ENCODE data around the gene ADSL.

Gene ADSL

DNA sequence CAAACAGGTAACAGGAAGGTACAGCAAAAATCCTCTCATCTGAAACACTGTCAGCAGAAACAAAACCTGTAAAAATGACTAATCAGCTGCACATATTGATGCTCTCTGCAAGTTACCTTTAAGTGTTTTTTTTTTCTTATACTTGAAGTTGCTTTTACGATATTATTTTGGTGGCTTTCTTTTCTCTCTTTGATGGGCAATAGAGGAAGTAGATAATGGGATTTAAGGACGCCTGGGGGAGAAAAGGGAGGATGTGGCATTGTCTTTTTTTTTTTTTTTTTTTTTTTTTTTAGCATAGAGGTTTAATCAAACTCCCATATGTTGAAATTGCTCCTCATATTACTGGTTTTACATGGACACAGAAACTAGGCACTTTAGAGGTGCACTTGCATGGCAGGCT lies 11.4 kb upstream of the ADSL start:
- DNase-seq = no peak
- CTCF ChIA-PET = interaction anchor here (0.6 to 1.0 kb wide), 3 partner anchors 11 to 39 kb away, joined by 3 read pairs; no protein-coding TSS in a partner anchor
- H3K27ac Mint-ChIP-seq = peak overlapping the region; percentile 79
- peak overlapping the region; percentile 45 for H3K4me3 Mint-ChIP-seq
- H3K27me3 Mint-ChIP-seq = no peaks in the 10 kb centered on the region
- H3K36me3 Mint-ChIP-seq = peaks cover 40% of the 10 kb centered on the region
- H3K4me1 Mint-ChIP-seq = peaks cover 83% of the 10 kb centered on the region
- no peaks in the 10 kb centered on the region for H3K9me3 Mint-ChIP-seq

DNA sequence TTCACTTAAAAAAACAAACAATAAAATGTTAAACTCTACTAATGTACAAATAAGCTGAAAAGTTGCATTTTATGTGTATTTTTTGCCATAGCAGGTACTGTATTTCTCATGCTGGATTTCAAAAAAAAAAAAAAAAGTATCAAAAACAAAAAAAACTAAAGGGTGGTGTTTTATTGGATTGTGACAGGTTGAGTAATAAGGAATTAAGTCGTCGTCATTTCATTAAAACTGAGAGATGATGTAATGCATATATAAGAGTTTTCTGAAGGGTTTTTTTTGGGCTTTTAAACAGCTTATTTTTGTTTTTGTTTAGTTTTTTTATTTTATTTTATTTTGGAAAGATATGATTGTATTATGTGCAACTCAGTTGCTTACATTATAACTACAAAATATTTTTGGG lies 10.9 kb upstream of the ADSL start:
- DNase-seq = no peak
- Mint-ChIP-seq H3K27ac (peak overlapping the region; percentile 79), H3K9me3 (no peaks in the 10 kb centered on the region), H3K4me3 (no peak overlapping the region), H3K27me3 (no peaks in the 10 kb centered on the region), H3K4me1 (peaks cover 81% of the 10 kb centered on the region), H3K36me3 (peaks cover 37% of the 10 kb centered on the region)
- CTCF ChIA-PET = interaction anchor here (0.6 to 1.0 kb wide), 3 partner anchors 10 to 40 kb away, joined by 3 read pairs; no protein-coding TSS in a partner anchor

DNA sequence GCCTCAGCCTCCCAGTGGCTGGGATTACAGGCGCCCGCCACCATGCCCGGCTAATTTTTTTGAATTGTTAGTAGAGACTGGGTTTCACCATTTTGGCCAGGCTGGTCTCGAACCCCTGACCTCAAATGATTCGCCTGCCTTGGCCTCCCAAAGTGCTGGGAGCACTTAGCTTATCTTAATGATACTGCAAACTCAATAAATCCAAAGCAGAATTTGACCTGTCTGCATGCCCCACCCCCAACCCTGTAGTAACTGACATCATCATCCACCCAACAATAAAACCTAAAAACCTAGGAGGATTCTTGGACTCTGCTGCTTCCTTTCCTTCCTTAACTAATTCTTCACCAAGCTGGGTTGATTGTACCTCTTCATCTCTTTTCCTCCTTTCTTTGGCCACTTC lies 6.3 kb upstream of the ADSL start:
- no peak for DNase-seq
- H3K4me1 Mint-ChIP-seq = peaks cover 68% of the 10 kb centered on the region
- H3K4me3 Mint-ChIP-seq = no peak overlapping the region
- CTCF ChIA-PET = no interaction called here
- no peak overlapping the region for H3K27ac Mint-ChIP-seq
- H3K27me3 Mint-ChIP-seq = no peaks in the 10 kb centered on the region
- H3K9me3 Mint-ChIP-seq = no peaks in the 10 kb centered on the region
- peaks cover 20% of the 10 kb centered on the region for H3K36me3 Mint-ChIP-seq

DNA sequence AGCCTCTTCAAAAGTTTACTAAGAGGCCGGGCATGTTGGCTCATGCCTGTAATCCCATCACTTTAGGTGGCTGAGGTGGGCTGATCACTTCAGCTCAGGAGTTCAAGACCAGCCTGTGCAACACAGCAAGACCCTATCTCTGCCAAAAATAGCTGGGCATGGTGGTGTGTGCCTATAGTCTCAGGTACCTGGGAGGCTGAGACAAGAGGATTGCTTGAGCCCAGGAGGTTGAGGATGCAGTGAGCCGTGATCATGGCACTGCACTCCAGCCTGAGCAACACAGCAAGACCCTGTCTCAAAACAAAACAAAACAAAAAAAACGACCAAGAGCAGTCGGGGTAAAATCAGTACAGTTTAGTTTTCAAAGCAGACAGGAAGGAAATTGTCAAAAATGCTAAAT lies 4.7 kb upstream of the ADSL start:
- Mint-ChIP-seq H3K4me3 (no peak overlapping the region), H3K36me3 (peaks cover 17% of the 10 kb centered on the region), H3K27me3 (no peaks in the 10 kb centered on the region), H3K4me1 (peaks cover 64% of the 10 kb centered on the region), H3K27ac (peak overlapping the region; percentile 11), H3K9me3 (no peaks in the 10 kb centered on the region)
- DNase-seq = no peak
- CTCF ChIA-PET = no interaction called here

DNA sequence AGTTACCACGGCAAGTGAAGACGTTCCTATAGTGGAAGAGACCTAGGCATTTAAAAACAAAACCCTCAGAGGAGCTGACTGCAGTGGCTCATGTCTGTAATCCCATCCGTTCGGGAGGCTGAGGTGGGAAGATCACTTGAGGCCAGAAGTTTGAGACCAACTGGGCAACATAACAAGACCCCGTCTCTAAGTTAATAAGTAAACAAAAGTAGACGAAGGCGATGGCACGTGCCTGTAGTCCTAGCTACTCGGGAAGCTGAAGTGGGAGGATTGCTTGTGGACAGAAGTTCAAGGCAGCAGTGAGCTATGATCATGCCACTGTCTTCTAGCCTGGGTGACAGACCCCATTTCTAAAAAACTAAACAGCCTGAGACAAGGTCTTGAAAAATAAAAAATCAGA lies 3.8 kb upstream of the ADSL start:
- Mint-ChIP-seq H3K9me3 (no peaks in the 10 kb centered on the region), H3K27me3 (no peaks in the 10 kb centered on the region), H3K27ac (peak overlapping the region; percentile 50), H3K36me3 (peaks cover 18% of the 10 kb centered on the region), H3K4me1 (peaks cover 62% of the 10 kb centered on the region), H3K4me3 (no peak overlapping the region)
- no peak for DNase-seq
- CTCF ChIA-PET = no interaction called here

DNA sequence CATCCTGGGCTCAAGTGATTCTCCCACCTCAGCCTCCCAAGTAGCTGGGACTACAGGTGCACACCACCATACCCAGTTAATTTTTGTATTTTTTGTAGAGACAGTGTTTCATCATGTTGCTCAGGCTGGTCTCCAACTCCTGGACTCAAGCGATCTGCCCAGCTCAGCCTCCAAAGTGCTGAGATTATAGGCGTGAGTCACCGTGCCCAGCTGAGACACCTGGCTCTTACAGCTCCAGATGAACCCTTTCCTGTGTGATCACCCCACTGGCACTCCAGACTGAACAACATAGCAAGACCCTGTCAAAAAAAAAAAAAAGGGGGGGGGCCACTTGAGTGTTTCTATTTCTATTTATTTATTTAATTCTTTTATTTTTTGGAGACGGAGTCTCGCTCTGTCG lies 1.0 kb upstream of the ADSL start:
- Mint-ChIP-seq H3K4me1 (peaks cover 61% of the 10 kb centered on the region), H3K9me3 (no peaks in the 10 kb centered on the region), H3K27me3 (no peaks in the 10 kb centered on the region), H3K36me3 (peaks cover 26% of the 10 kb centered on the region), H3K27ac (peak overlapping the region; percentile 100), H3K4me3 (peak overlapping the region; percentile 98)
- DNase-seq = peak; percentile 48
- CTCF ChIA-PET = interaction anchor here (1.2 to 1.9 kb wide), 4 partner anchors 11 to 309 kb away, joined by 3 to 5 read pairs (median 4); no protein-coding TSS in a partner anchor

DNA sequence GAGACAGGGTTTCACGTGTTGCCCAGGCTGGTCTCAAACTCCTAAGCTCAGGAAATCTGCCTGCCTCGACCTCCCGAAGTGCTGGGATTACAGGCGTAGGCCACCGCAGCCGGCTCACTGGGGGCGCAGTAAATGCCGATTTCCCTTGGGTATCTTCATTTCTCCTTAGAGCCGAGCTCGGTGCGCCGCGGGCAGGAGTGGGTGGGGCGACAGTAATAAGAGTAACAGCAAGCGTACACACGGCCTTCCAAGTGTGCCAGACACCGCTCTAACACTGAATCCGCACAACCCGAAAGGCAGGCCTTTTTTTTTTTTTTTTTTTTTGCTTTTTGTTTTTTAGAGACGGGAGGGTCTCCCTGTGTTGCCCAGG lies 500 bp upstream of the ADSL start:
- Mint-ChIP-seq H3K4me1 (peaks cover 59% of the 10 kb centered on the region), H3K36me3 (peaks cover 29% of the 10 kb centered on the region), H3K4me3 (peak overlapping the region; percentile 98), H3K27ac (peak overlapping the region; percentile 100), H3K9me3 (no peaks in the 10 kb centered on the region), H3K27me3 (no peaks in the 10 kb centered on the region)
- DNase-seq = peak; percentile 76
- CTCF ChIA-PET = interaction anchor here (1.2 to 1.9 kb wide), 4 partner anchors 11 to 309 kb away, joined by 3 to 5 read pairs (median 4); no protein-coding TSS in a partner anchor

DNA sequence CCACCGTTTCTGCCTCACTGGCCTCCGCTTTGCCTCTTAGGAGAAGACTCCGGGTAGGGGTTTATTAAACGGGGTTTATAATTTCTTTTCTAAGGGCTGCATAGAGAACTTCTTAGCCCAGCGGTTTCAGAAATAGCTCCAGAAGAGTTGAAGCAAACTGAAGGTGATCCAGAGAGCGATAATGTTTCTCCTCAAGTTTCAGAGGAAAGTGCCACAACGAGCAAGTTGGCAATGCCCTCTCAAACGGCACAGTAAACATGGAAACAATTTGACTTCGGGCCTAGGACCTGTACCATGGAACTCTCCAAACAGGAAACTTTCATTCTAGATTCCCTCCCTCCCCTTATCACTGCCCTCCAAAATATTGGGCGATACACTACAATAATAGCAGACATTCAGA lies 1.0 kb downstream of the ADSL start:
- H3K36me3 Mint-ChIP-seq = peaks cover 29% of the 10 kb centered on the region
- no peaks in the 10 kb centered on the region for H3K9me3 Mint-ChIP-seq
- DNase-seq = no peak
- CTCF ChIA-PET = interaction anchor here (0.6 to 4.0 kb wide), 34 partner anchors 10 to 812 kb away, joined by 3 to 28 read pairs (median 4); partner anchors contain the start of gene TNRC6B
- no peaks in the 10 kb centered on the region for H3K27me3 Mint-ChIP-seq
- H3K4me1 Mint-ChIP-seq = peaks cover 48% of the 10 kb centered on the region
- H3K27ac Mint-ChIP-seq = peak overlapping the region; percentile 100
- peak overlapping the region; percentile 98 for H3K4me3 Mint-ChIP-seq

DNA sequence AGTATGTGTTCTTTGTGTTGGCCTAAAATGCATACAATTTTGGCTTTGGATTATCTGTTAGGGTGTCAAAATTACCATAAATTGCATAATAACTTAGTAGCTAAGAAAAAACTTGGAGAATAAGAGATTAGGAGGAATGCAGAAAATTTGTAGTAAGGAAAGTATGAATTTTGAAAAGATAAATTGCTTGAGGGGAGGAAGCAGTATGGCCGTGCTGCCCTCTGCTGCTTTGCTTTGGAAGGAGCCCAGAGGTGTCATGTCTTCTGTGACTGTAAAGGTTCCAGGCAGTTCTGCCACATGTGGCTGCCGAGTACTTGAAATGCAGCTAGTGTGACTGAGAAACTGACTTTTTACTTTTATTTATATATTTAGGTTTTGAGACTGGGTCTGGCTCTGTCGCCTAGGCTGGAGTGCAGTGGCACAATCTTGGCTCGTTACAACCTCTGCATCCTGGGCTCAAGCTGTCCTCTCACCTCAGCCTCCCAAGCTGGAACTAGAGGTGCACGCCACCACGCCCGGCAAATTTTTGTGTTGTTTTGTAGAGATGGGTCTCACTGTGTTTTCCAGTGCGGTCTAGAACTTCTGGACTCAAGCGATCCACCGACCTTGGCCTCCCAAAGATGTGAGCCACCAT lies 1.8 kb downstream of the ADSL start:
- peaks cover 39% of the 10 kb centered on the region for H3K4me1 Mint-ChIP-seq
- H3K27ac Mint-ChIP-seq = peak overlapping the region; percentile 100
- H3K27me3 Mint-ChIP-seq = no peaks in the 10 kb centered on the region
- peaks cover 34% of the 10 kb centered on the region for H3K36me3 Mint-ChIP-seq
- H3K9me3 Mint-ChIP-seq = no peaks in the 10 kb centered on the region
- H3K4me3 Mint-ChIP-seq = peak overlapping the region; percentile 98
- DNase-seq = peak; percentile 83
- CTCF ChIA-PET = interaction anchor here (0.6 to 4.0 kb wide), 44 partner anchors 9 to 813 kb away, joined by 3 to 28 read pairs (median 3); partner anchors contain the start of gene TNRC6B

DNA sequence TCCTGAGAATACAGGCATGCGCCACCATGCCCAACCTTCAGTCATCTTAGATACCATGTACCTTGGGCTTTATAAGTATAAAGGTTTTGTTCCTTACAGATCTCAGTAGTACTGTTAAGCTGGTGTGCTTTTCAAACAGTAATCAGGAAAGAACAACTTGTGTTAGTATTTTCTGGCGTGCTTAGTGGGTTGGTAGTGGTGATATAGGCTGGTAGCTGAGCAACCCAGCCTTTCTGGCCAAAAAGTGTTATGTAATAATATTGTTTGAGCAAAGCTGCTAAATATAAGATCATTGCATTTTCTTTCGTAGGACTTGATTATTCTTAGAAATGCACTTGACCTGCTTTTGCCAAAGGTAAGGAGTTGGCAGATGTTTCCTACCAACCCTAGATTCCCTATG lies 6.5 kb downstream of the ADSL start:
- Mint-ChIP-seq H3K36me3 (peaks cover 46% of the 10 kb centered on the region), H3K4me3 (no peak overlapping the region), H3K27me3 (no peaks in the 10 kb centered on the region), H3K9me3 (no peaks in the 10 kb centered on the region), H3K4me1 (peaks cover 12% of the 10 kb centered on the region), H3K27ac (no peak overlapping the region)
- no peak for DNase-seq
- CTCF ChIA-PET = no interaction called here

DNA sequence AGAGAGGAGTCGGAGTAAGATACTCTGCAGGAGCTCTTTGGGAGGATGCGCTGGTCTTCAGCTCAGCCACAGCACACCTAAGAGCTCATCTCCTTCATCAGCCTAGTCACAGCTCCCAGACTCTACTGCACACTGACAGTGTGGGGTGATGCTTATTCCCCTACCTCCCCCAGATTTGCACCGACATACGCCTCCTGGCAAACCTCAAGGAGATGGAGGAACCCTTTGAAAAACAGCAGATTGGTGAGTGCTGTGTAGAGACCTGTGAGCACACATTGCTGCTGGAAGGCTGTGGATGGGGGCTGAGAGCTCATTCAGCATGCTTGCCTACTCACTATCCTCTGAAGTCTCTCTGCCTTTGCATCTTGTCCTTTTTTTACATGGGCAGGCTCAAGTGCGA lies 14.8 kb downstream of the ADSL start:
- CTCF ChIA-PET = no interaction called here
- no peaks in the 10 kb centered on the region for H3K27me3 Mint-ChIP-seq
- no peaks in the 10 kb centered on the region for H3K4me1 Mint-ChIP-seq
- H3K9me3 Mint-ChIP-seq = no peaks in the 10 kb centered on the region
- peaks cover 72% of the 10 kb centered on the region for H3K36me3 Mint-ChIP-seq
- no peak overlapping the region for H3K4me3 Mint-ChIP-seq
- DNase-seq = no peak
- H3K27ac Mint-ChIP-seq = no peak overlapping the region

DNA sequence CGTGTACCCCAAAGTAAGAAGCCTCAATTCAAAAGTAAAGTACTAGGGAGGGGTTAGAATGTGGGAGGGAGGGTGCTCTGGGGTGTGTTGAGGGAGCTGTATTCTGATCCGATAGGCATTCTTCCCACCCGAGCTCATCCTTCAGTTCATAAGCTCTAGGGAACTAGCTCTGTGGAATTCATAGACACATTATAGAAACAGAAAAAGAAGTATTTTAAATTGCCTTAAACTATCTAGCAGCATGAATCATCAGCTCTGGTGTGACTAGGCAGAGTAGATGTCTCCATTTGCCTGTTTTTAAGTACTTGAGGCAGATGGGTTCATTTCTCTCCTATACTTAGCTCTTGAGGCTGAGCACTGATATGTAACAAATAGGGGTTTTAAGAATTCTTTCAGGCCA lies 16.8 kb downstream of the ADSL start:
- Mint-ChIP-seq H3K4me3 (no peak overlapping the region), H3K27ac (no peak overlapping the region)

DNA sequence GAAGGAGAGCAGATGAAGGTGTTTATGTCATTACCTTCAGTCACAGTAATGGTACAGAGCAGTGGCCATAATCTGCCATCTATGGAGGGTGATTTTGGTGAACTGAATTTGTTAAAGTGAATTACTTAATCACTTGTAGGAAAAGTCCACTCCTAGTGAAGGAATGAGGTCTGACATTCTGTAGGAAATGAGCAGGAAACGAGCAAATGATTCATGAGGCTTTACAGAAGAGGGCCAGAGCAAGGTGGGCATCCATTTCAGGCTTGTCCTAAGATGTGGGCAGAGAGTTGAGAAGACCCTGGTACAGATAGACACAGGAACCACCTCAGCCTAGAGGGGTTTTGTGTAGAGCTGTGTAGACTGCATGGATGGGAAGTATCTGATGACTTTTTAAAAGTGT lies 18.1 kb downstream of the ADSL start:
- Mint-ChIP-seq H3K4me1 (peaks cover under 1% of the 10 kb centered on the region), H3K36me3 (peaks cover 72% of the 10 kb centered on the region), H3K4me3 (no peak overlapping the region), H3K9me3 (no peaks in the 10 kb centered on the region), H3K27ac (peak overlapping the region; percentile 6), H3K27me3 (no peaks in the 10 kb centered on the region)
- DNase-seq = no peak
- CTCF ChIA-PET = no interaction called here

More for the DNA sequence above, 16.8 kb downstream of the ADSL start:
- peaks cover 78% of the 10 kb centered on the region for H3K36me3 Mint-ChIP-seq
- no peaks in the 10 kb centered on the region for H3K4me1 Mint-ChIP-seq
- no peaks in the 10 kb centered on the region for H3K9me3 Mint-ChIP-seq
- no peaks in the 10 kb centered on the region for H3K27me3 Mint-ChIP-seq
- DNase-seq = no peak
- CTCF ChIA-PET = interaction anchor here (0.6 kb wide), 2 partner anchors 421 to 551 kb away, joined by 3 read pairs; no protein-coding TSS in a partner anchor

DNA sequence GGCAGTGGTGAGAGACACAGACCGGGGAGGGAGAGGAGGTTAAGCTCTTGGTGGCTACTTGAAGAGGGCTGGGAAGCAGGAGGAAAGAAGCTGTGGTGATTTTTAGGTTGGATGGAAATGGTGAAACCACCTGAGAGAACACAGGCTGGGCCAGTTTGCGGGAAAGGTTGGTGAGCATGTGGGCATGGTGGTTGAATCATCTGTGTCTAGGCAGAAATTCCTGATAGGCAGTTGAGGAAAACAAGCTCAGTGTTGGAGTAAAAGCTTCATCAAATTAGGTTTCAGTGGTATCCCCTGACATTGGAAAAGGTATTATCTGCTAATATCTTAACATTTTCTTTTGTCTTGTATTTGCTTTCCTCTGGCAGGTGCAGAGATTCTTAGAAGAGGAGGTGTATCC lies 19.8 kb downstream of the ADSL start:
- Mint-ChIP-seq H3K36me3 (peaks cover 68% of the 10 kb centered on the region), H3K4me1 (peaks cover 8% of the 10 kb centered on the region), H3K9me3 (no peaks in the 10 kb centered on the region), H3K27ac (no peak overlapping the region), H3K4me3 (no peak overlapping the region), H3K27me3 (no peaks in the 10 kb centered on the region)
- DNase-seq = no peak
- CTCF ChIA-PET = no interaction called here

DNA sequence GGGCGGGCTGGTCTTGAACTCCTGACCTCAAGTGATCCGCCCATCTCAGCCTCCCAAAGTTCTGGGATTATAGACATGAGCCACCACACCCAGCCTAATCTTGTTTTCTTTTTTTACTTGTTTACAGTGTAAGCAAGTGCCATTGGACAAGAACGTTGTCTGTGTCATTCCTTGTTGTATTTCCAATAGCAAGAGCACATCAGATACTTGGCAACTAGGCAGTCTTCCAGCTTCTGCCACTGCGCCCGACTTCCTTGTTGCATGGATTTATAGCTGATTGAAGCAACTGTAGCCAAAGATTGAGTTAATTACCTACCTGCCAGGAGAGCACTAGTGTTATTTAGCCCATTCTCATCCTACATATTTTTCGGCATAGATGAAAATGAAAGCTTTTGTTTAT lies 21.0 kb downstream of the ADSL start:
- H3K27me3 Mint-ChIP-seq = no peaks in the 10 kb centered on the region
- CTCF ChIA-PET = no interaction called here
- peaks cover 15% of the 10 kb centered on the region for H3K4me1 Mint-ChIP-seq
- no peak for DNase-seq
- H3K4me3 Mint-ChIP-seq = no peak overlapping the region
- peak overlapping the region; percentile 4 for H3K27ac Mint-ChIP-seq
- H3K9me3 Mint-ChIP-seq = no peaks in the 10 kb centered on the region
- peaks cover 60% of the 10 kb centered on the region for H3K36me3 Mint-ChIP-seq

Measured in activated naive CD4-positive, alpha-beta T cell treated with anti-CD3 and anti-CD28 coated beads, Interleukin-2, amount 10 ng/mL, durations not matched to agents 7 days and 5 days (primary cell).